BLaER1 treated with 17β-estradiol and CSF1 and Interleukin-3, amounts not matched to agents 10 nM and 100 nM (cell line): ENCODE data around the gene PTN.

Source experiments
- H3K27ac ChIP-seq, 11 experiments: shearing (Covaris generic); formaldehyde crosslinking; 2 replicates each; pipeline ENCODE4 v1.8.1; 2022
- H3K27me3 ChIP-seq, 11 experiments: shearing (Covaris generic); formaldehyde crosslinking; 2 replicates each; pipeline ENCODE4 v1.8.1; 2022
- H3K36me3 ChIP-seq, 11 experiments: shearing (Covaris generic); formaldehyde crosslinking; 2 replicates each; pipeline ENCODE4 v1.8.1; 2022
- H3K4me1 ChIP-seq, 10 experiments: shearing (Covaris generic); formaldehyde crosslinking; 2 replicates each; pipeline ENCODE4 v1.8.1; 2022
- H3K4me2 ChIP-seq, 11 experiments: shearing (Covaris generic); formaldehyde crosslinking; 2 replicates each; pipeline ENCODE4 v1.8.1; 2022
- H3K4me3 ChIP-seq, 10 experiments: shearing (Covaris generic); formaldehyde crosslinking; 2 replicates each; pipeline ENCODE4 v1.8.1; 2022
- H3K9ac ChIP-seq, 11 experiments: shearing (Covaris generic); formaldehyde crosslinking; 2 replicates each; pipeline ENCODE4 v1.8.1; 2022
- H3K9me3 ChIP-seq, 11 experiments: shearing (Covaris generic); formaldehyde crosslinking; replicated peaks in 1 of 11; 2 replicates each; pipeline ENCODE4 v1.8.1; 2022
- H4K20me1 ChIP-seq, 11 experiments: shearing (Covaris generic); formaldehyde crosslinking; 2 replicates each; pipeline ENCODE4 v1.8.1; 2022
- Cebpa-rat ChIP-seq, 11 experiments: shearing (Covaris generic); IDR thresholded peaks; 2 replicates each; pipeline ENCODE4 v1.8.1; 2022

Gene PTN

GRCh38 chr7:137328373-137329120 is 15.0 kb downstream of the PTN start:
- H3K4me3 ChIP-seq = no peak overlapping the region
- no peak overlapping the region for H3K27ac ChIP-seq
- H3K9ac ChIP-seq = no peak overlapping the region
- H3K4me1 ChIP-seq = no peaks in the 10 kb centered on the region
- no peaks in the 10 kb centered on the region for H4K20me1 ChIP-seq
- no peak overlapping the region for H3K4me2 ChIP-seq
- no peaks in the 10 kb centered on the region for H3K27me3 ChIP-seq
- no peak for TF ChIP-seq Cebpa-rat (IDR thresholded peaks at IDR 0.05)
- no peaks in the 10 kb centered on the region for H3K9me3 ChIP-seq
- no peaks in the 10 kb centered on the region for H3K36me3 ChIP-seq

- H3K4me1 ChIP-seq = no peaks in the 10 kb centered on the region
- H3K9me3 ChIP-seq = peaks cover 0 to 6% (median 0%) of the 10 kb centered on the region in 11 experiments; a peak in 1 of 22 replicates
- no peak overlapping the region for H3K4me2 ChIP-seq
- H4K20me1 ChIP-seq = no peaks in the 10 kb centered on the region
- no peak overlapping the region for H3K4me3 ChIP-seq
- H3K27me3 ChIP-seq = no peaks in the 10 kb centered on the region
- no peaks in the 10 kb centered on the region for H3K36me3 ChIP-seq
- H3K27ac ChIP-seq = no peak overlapping the region
- H3K9ac ChIP-seq = no peak overlapping the region
- no peak for TF ChIP-seq Cebpa-rat (IDR thresholded peaks at IDR 0.05)
These were observed 17.6 kb downstream of the PTN start for GRCh38 chr7:137325927-137326326.

GRCh38 chr7:137324796-137325696 is 18.5 kb downstream of the PTN start:
- H3K4me2 ChIP-seq = no peak overlapping the region
- no peak overlapping the region for H3K9ac ChIP-seq
- no peak overlapping the region for H3K4me3 ChIP-seq
- H3K36me3 ChIP-seq = no peaks in the 10 kb centered on the region
- H4K20me1 ChIP-seq = no peaks in the 10 kb centered on the region
- H3K4me1 ChIP-seq = no peaks in the 10 kb centered on the region
- no peaks in the 10 kb centered on the region for H3K27me3 ChIP-seq
- peaks cover 0 to 6% (median 0%) of the 10 kb centered on the region in 11 experiments; a peak in 1 of 22 replicates for H3K9me3 ChIP-seq
- no peak overlapping the region for H3K27ac ChIP-seq
- no peak for TF ChIP-seq Cebpa-rat (IDR thresholded peaks at IDR 0.05)

- Histone ChIP-seq H3K27ac (no peak overlapping the region), H3K4me3 (no peak overlapping the region), H3K9me3 (no peaks in the 10 kb centered on the region), H4K20me1 (no peaks in the 10 kb centered on the region), H3K4me1 (no peaks in the 10 kb centered on the region), H3K27me3 (no peaks in the 10 kb centered on the region), H3K4me2 (no peak overlapping the region), H3K36me3 (no peaks in the 10 kb centered on the region), H3K9ac (no peak overlapping the region)
- no peak for TF ChIP-seq Cebpa-rat (IDR thresholded peaks at IDR 0.05)
These were observed 26.7 kb downstream of the PTN start for GRCh38 chr7:137316648-137317353.

GRCh38 chr7:137313201-137313600 is 30.3 kb downstream of the PTN start:
- Histone ChIP-seq H3K27me3 (no peaks in the 10 kb centered on the region), H3K9me3 (no peaks in the 10 kb centered on the region), H3K36me3 (no peaks in the 10 kb centered on the region), H3K9ac (no peak overlapping the region), H3K4me2 (no peak overlapping the region), H3K27ac (no peak overlapping the region), H4K20me1 (no peaks in the 10 kb centered on the region), H3K4me3 (no peak overlapping the region), H3K4me1 (no peaks in the 10 kb centered on the region)
- no peak for TF ChIP-seq Cebpa-rat (IDR thresholded peaks at IDR 0.05)

GRCh38 chr7:137306748-137307147 is 36.8 kb downstream of the PTN start:
- no peaks in the 10 kb centered on the region for H4K20me1 ChIP-seq
- no peaks in the 10 kb centered on the region for H3K27me3 ChIP-seq
- H3K4me1 ChIP-seq = no peaks in the 10 kb centered on the region
- no peaks in the 10 kb centered on the region for H3K36me3 ChIP-seq
- H3K9me3 ChIP-seq = no peaks in the 10 kb centered on the region
- H3K9ac ChIP-seq = no peak overlapping the region
- H3K4me3 ChIP-seq = no peak overlapping the region
- no peak overlapping the region for H3K4me2 ChIP-seq
- no peak for TF ChIP-seq Cebpa-rat (IDR thresholded peaks at IDR 0.05)
- no peak overlapping the region for H3K27ac ChIP-seq

GRCh38 chr7:137305901-137306621 is 37.5 kb downstream of the PTN start:
- Histone ChIP-seq H3K27ac (no peak overlapping the region), H3K27me3 (no peaks in the 10 kb centered on the region), H3K4me2 (no peak overlapping the region), H4K20me1 (no peaks in the 10 kb centered on the region), H3K9ac (no peak overlapping the region), H3K36me3 (no peaks in the 10 kb centered on the region), H3K4me1 (no peaks in the 10 kb centered on the region), H3K4me3 (no peak overlapping the region), H3K9me3 (no peaks in the 10 kb centered on the region)
- no peak for TF ChIP-seq Cebpa-rat (IDR thresholded peaks at IDR 0.05)

GRCh38 chr7:137304624-137305235 is 38.8 kb downstream of the PTN start:
- no peaks in the 10 kb centered on the region for H3K36me3 ChIP-seq
- H3K4me3 ChIP-seq = no peak overlapping the region
- H3K9me3 ChIP-seq = no peaks in the 10 kb centered on the region
- H3K4me2 ChIP-seq = no peak overlapping the region
- no peaks in the 10 kb centered on the region for H3K4me1 ChIP-seq
- H3K9ac ChIP-seq = no peak overlapping the region
- H3K27me3 ChIP-seq = no peaks in the 10 kb centered on the region
- H4K20me1 ChIP-seq = no peaks in the 10 kb centered on the region
- no peak overlapping the region for H3K27ac ChIP-seq
- no peak for TF ChIP-seq Cebpa-rat (IDR thresholded peaks at IDR 0.05)
